GM20000 (cell line): ENCODE results near the gene BANK1.

ENCODE experiments used
- DNase-seq: peaks from one replicate; pipeline ENCODE4 v3.0.0; 2012; ENCODE audit warnings: low spot score
- TF ChIP-seq, protein P1 (sequence below): IDR thresholded peaks from 2 replicates; pipeline ENCODE4 v1.5.1; 2012; ENCODE audit warnings: mild to moderate bottlenecking, control low read depth; ENCODE audit errors: extremely low read depth, missing control alignments

The BANK1 gene

DNA sequence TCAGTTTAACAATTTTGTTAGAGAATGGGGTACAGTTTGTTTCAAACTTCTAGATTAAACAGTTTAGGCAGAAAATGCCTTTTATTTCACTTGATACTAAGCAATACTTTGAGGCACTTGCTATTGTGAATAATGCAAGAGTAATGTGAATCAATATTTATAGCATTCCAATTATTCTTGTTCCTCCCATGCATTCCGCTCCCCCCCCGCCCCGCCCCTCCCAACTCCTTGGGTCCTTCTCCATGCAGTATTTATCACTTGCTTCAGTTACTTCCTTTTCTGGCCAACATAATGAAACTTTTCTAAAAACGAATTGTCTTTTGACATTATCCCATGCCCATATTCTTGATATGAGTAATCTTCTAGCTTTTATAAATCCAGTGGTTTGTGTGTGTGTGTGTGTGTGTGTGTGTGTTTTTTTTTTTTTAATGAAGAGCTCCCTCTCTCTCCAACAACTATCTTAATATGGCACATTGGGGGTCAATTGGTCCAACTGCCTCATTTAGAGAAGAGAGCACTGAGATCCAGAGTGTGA is 1.6 kb downstream of the BANK1 start:
- TF ChIP-seq, protein P1, sequence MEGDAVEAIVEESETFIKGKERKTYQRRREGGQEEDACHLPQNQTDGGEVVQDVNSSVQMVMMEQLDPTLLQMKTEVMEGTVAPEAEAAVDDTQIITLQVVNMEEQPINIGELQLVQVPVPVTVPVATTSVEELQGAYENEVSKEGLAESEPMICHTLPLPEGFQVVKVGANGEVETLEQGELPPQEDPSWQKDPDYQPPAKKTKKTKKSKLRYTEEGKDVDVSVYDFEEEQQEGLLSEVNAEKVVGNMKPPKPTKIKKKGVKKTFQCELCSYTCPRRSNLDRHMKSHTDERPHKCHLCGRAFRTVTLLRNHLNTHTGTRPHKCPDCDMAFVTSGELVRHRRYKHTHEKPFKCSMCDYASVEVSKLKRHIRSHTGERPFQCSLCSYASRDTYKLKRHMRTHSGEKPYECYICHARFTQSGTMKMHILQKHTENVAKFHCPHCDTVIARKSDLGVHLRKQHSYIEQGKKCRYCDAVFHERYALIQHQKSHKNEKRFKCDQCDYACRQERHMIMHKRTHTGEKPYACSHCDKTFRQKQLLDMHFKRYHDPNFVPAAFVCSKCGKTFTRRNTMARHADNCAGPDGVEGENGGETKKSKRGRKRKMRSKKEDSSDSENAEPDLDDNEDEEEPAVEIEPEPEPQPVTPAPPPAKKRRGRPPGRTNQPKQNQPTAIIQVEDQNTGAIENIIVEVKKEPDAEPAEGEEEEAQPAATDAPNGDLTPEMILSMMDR: no peak
- DNase-seq: no peak

DNA sequence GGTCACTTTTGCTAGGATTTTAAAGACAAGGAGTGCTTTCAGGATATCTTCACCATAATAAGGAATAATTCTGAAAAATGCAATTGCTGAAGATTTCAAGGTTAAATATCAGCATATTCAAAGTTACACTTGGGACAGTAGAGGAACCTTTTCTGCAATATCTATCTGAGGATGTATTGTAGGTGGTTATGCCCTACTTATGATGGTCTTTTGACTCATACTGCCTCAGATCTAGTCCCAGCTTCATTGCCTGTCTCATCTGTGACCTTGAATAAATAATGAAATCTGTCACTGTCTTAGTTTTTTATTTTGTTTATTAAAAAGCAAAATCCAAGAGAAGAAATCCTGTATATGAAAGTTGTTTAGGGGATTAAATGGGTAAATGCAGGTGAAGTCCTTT is 2.9 kb downstream of the BANK1 start:
- DNase-seq: no peak
- TF ChIP-seq, protein P1: no peak

DNA sequence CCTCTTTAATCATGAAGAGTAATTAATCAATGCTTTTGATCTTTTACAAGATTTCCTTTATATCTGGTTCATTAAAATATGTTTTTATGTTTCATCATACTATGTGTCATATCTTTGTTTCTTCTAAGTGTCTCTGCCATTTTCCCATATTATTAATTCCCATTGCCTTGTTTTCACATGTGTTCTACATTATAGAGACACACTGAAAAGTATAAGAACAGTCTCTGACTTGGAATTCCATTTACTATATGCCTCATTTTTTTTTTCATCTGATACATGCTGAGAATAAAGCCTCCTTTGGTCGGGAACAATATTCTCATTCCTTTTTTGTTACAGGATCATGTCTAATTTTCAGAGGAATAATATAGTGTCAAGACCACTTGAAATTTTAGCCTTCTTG is 4.3 kb downstream of the BANK1 start:
- DNase-seq: no peak
- TF ChIP-seq, protein P1: no peak

DNA sequence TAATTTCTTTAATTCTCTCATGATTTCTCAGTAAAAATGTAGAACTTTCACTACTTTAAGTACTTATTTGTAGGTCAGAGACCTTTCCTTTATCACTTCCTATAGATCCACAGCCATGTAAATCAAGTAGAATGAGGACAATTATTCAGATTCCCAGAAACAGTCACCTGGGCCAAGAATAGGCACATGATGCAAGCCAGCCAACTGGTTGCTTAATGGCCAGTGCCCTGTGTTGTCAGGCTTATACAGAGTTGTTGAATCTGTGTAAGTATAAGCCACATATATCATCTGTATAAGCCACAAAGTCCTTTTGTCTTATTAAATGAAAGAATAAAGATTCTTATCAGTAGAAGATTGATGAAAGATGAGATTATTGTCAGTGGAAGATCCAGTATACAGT is 5.2 kb downstream of the BANK1 start:
- TF ChIP-seq, protein P1: no peak
- no peak for DNase-seq

- TF ChIP-seq, protein P1: no peak
- no peak for DNase-seq
Observed at GRCh38 chr4:101801958-101802357, 11.4 kb downstream of the BANK1 start.

- TF ChIP-seq, protein P1: peak; percentile 8
- peak; percentile 48 for DNase-seq
Observed at GRCh38 chr4:101806914-101807313, 16.4 kb downstream of the BANK1 start.

GRCh38 chr4:101807351-101807750 is 16.8 kb downstream of the BANK1 start:
- no peak for DNase-seq
- TF ChIP-seq, protein P1: no peak
